OCI-LY7 (cell line): Measurements from ENCODE around the gene RCN2.

ENCODE experiments used
- CTCF ChIP-seq: fragments of 200-600 bp; sonication (generic); conservative IDR thresholded peaks from 2 replicates; pipeline ENCODE4 v1.5.1; 2014; ENCODE audit warnings: mild to moderate bottlenecking, antibody characterized with exemption, low read length, moderate library complexity, mixed read lengths
- EZH2phosphoT487 ChIP-seq: fragments of 200-600 bp; sonication (generic); IDR thresholded peaks from 2 replicates; pipeline ENCODE4 v1.6.1; 2018; ENCODE audit warnings: low read depth, borderline replicate concordance, mild to moderate bottlenecking, mixed run types, antibody characterized with exemption, low read length, moderate library complexity, mixed read lengths

DNA sequence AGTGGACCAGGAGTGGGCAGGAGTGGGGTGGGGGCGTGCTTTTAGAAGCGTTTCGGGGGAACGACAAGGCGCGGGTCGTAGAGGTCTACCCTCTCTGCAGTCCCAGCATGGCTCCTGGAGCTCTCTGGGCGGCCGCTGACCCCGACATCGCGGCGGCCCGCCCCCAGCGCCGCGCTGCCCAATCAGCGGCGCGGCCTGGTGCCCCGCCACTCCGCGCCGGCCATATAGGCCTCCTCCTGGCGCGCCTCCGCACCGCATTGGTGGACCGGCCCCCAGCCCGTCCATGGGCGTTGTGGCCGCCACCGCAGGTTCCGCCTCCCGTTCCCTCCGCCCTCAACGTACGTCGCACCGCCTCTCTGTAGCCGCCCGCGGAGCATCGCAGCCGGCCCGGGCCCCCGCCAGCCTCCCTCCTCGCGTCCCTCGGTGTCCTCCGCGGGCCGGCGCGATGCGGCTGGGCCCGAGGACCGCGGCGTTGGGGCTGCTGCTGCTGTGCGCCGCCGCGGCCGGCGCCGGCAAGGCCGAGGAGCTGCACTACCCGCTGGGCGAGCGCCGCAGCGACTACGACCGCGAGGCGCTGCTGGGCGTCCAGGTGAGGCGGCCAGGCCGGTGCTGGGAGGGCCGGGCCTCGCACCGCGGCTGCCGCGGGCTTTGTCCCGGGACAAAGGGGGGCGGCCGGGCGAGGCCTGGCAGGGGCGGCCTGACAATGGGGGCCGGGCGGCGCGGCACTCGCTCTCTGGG lies at the start of gene RCN2:
- TF ChIP-seq EZH2phosphoT487 (no peak), CTCF (no peak)
